GM21526 (cell line): ENCODE results near the gene LUM.
"Not testable (repeated sequence)": the region's sequence is repeated elsewhere in the genome, so short reads cannot be mapped to it uniquely, and the experiment has no call there.

Source experiments
- ATAC-seq: cut with Tn5 transposase; IDR thresholded peaks from one replicate; pipeline ENCODE4 v1.9.1; 2021; ENCODE audit warnings: moderate library complexity; ENCODE audit not compliant: unreplicated experiment, low FRiP score

Gene LUM

GRCh38 chr12:91110311-91110924, 876 bp downstream of the LUM start:
- no peak for ATAC-seq

GRCh38 chr12:91109581-91110310, 1.5 kb downstream of the LUM start:
- ATAC-seq: no peak

GRCh38 chr12:91109148-91109564, 2.1 kb downstream of the LUM start:
- ATAC-seq: peak; percentile 86

GRCh38 chr12:91108196-91108755, 3.0 kb downstream of the LUM start:
- no peak for ATAC-seq

GRCh38 chr12:91106283-91106682, 5.0 kb downstream of the LUM start:
- ATAC-seq: no peak

GRCh38 chr12:91105807-91106206, 5.5 kb downstream of the LUM start:
- ATAC-seq: no peak

- ATAC-seq: peak; percentile 73
These were observed 6.4 kb downstream of the LUM start for GRCh38 chr12:91104812-91105466.

- ATAC-seq: no peak
These were observed 7.7 kb downstream of the LUM start for GRCh38 chr12:91103624-91104023.

- ATAC-seq: no peak
These were observed 8.2 kb downstream of the LUM start for GRCh38 chr12:91103101-91103500.

GRCh38 chr12:91100906-91101305, 10.4 kb downstream of the LUM start:
- no peak for ATAC-seq

GRCh38 chr12:91099836-91100235, 11.5 kb downstream of the LUM start:
- ATAC-seq: no peak

- ATAC-seq: no peak
These were observed 12.0 kb downstream of the LUM start for GRCh38 chr12:91099341-91099740.

- no peak for ATAC-seq
These were observed 12.4 kb downstream of the LUM start for GRCh38 chr12:91098941-91099340.

- no peak for ATAC-seq
These were observed 12.8 kb downstream of the LUM start for GRCh38 chr12:91098461-91098860.

GRCh38 chr12:91094957-91095356, 16.3 kb downstream of the LUM start:
- ATAC-seq: no peak

GRCh38 chr12:91094032-91094662, 17.1 kb downstream of the LUM start:
- no peak for ATAC-seq

- ATAC-seq: no peak
These were observed 18.0 kb downstream of the LUM start for GRCh38 chr12:91093341-91093740.

- ATAC-seq: no peak
These were observed 19.2 kb downstream of the LUM start for GRCh38 chr12:91091916-91092715.

GRCh38 chr12:91089953-91090352, 21.3 kb downstream of the LUM start:
- not testable (repeated sequence) for ATAC-seq

GRCh38 chr12:91080041-91080440, 31.3 kb downstream of the LUM start:
- ATAC-seq: no peak
